WERI-Rb-1 (cell line): Measurements from ENCODE around the gene PCYT1A.
A peak's percentile ranks its signal among the peaks of the same experiment; 100 is the strongest.
"Not testable (repeated sequence)": the region's sequence is repeated elsewhere in the genome, so short reads cannot be mapped to it uniquely, and the experiment has no call there.

Experiments
- DNase-seq: peaks from one replicate; pipeline ENCODE4 v3.0.0-alpha.2; 2020
- H3K27ac ChIP-seq: fragments of 250-450 bp; sonication (Bioruptor Pico); 2 replicates; pipeline ENCODE4 v1.5.1; 2020; ENCODE audit warnings: mild to moderate bottlenecking, moderate library complexity
- H3K27me3 ChIP-seq: fragments of 250-450 bp; sonication (Bioruptor Pico); 2 replicates; pipeline ENCODE4 v1.5.1; 2021; ENCODE audit warnings: mild to moderate bottlenecking, low read depth, moderate library complexity; ENCODE audit not compliant: insufficient read depth, severe bottlenecking
- H3K36me3 ChIP-seq: fragments of 250-450 bp; sonication (Bioruptor Pico); 2 replicates; pipeline ENCODE4 v1.5.1; 2020; ENCODE audit warnings: mild to moderate bottlenecking, moderate library complexity
- H3K4me3 ChIP-seq: 2 replicates; pipeline ENCODE4 v1.5.1; 2011; ENCODE audit warnings: low read depth, mild to moderate bottlenecking, control low read depth, low read length
- H3K9me3 ChIP-seq: fragments of 250-450 bp; sonication (Bioruptor Pico); 2 replicates; pipeline ENCODE4 v1.5.1; 2021; ENCODE audit warnings: mild to moderate bottlenecking, moderate library complexity; ENCODE audit not compliant: severe bottlenecking
- TF ChIP-seq, protein P1 (sequence below): IDR thresholded peaks from 2 replicates; pipeline ENCODE4 v1.5.1; 2011; ENCODE audit warnings: low read depth, mild to moderate bottlenecking, control low read depth, inconsistent platforms, low read length

PCYT1A gene

GRCh38 chr3:196317687-196318467, 30.4 kb upstream of the PCYT1A start, which contains the start of gene DYNLT2B:
TSS of gene DYNLT2B (minus strand) at chr3:196318240. CDS start at chr3:196318152, 88 bp downstream.
- H3K27ac ChIP-seq: peak within 1 kb of the TSS; percentile 94
- no peaks in the 10 kb centered on the region for H3K9me3 ChIP-seq
- peak within 1 kb of the TSS; percentile 63 for H3K4me3 ChIP-seq

DNA sequence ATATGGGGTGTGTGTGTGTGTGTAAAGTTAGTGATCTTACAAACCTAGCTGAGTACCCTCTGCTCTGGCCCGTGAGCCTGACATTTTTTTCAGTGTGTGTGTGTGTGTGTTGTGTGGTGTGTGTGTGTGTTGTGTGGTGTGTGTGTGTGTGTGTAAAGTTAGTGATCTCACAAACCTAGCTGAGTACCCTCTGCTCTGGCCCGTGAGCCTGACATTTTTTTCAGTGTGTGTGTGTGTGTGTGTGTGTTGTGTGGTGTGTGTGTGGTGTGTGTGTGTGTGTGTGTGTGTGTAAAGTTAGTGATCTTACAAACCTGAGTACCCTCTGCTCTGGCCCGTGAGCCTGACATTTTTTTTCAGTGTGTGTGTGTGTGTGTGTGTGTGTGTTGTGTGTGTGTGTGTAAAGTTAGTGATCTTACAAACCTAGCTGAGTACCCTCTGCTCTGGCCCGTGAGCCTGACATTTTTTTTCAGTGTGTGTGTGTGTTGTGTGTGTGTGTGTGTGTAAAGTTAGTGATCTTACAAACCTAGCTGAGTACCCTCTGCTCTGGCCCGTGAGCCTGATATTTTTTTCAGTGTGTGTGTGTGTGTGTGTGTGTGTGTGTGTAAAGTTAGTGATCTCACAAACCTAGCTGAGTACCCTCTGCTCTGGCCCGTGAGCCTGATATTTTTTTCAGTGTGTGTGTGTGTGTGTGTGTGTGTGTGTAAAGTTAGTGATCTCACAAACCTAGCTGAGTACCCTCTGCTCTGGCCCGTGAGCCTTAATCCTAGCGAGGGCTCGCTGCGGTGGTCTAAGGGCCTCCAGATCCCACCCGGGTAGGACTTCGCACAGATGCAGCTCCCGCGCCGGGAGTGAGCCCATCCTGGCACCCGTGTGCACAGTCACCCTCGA, 29.5 kb upstream of the PCYT1A start:
- H3K4me3 ChIP-seq: peak overlapping the region; percentile 63
- H3K27ac ChIP-seq: peak overlapping the region; percentile 94
- DNase-seq, H3K36me3 ChIP-seq, H3K9me3 ChIP-seq, H3K27me3 ChIP-seq: not testable (repeated sequence)

More at GRCh38 chr3:196317687-196318467, 30.4 kb upstream of the PCYT1A start, which contains the start of gene DYNLT2B:
- peak; percentile 80 for DNase-seq
- no peaks in the 10 kb centered on the region for H3K27me3 ChIP-seq
- H3K36me3 ChIP-seq: no peaks in the 10 kb centered on the region
- TF ChIP-seq, protein P1, sequence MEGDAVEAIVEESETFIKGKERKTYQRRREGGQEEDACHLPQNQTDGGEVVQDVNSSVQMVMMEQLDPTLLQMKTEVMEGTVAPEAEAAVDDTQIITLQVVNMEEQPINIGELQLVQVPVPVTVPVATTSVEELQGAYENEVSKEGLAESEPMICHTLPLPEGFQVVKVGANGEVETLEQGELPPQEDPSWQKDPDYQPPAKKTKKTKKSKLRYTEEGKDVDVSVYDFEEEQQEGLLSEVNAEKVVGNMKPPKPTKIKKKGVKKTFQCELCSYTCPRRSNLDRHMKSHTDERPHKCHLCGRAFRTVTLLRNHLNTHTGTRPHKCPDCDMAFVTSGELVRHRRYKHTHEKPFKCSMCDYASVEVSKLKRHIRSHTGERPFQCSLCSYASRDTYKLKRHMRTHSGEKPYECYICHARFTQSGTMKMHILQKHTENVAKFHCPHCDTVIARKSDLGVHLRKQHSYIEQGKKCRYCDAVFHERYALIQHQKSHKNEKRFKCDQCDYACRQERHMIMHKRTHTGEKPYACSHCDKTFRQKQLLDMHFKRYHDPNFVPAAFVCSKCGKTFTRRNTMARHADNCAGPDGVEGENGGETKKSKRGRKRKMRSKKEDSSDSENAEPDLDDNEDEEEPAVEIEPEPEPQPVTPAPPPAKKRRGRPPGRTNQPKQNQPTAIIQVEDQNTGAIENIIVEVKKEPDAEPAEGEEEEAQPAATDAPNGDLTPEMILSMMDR: no peak

- TF ChIP-seq, protein P1: no peak
- Histone ChIP-seq H3K27ac (no peak overlapping the region), H3K4me3 (no peak overlapping the region), H3K9me3 (no peaks in the 10 kb centered on the region), H3K36me3 (no peaks in the 10 kb centered on the region), H3K27me3 (no peaks in the 10 kb centered on the region)
- DNase-seq: no peak
Observed at GRCh38 chr3:196315821-196316220, 28.3 kb upstream of the PCYT1A start.

DNA sequence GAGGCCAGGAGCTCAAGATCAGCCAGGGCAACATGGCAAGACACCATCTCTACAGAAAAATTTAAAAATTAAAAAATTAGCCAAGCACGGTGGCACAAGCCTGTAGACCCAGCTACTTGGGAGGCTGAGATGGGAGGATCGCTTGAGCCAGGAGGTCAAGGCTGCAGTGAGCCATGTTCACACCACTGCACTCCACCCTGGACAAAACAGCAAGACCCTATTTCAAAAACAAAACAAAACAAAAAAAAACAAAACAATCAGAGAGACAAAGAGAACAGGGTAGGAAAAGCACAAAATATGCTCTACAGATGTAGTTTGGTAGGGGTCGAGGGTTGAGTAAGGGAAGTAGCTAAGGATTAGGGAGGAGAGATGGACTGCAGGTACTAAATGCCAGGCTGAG, 27.1 kb upstream of the PCYT1A start:
- DNase-seq: no peak
- H3K36me3 ChIP-seq: no peaks in the 10 kb centered on the region
- H3K27ac ChIP-seq: no peak overlapping the region
- H3K27me3 ChIP-seq: no peaks in the 10 kb centered on the region
- H3K4me3 ChIP-seq: no peak overlapping the region
- TF ChIP-seq, protein P1: no peak
- H3K9me3 ChIP-seq: no peaks in the 10 kb centered on the region

GRCh38 chr3:196314086-196314485, 26.6 kb upstream of the PCYT1A start:
- not testable (repeated sequence) for H3K36me3 ChIP-seq, H3K9me3 ChIP-seq, DNase-seq, H3K4me3 ChIP-seq, H3K27ac ChIP-seq, H3K27me3 ChIP-seq

GRCh38 chr3:196302960-196303359, 15.4 kb upstream of the PCYT1A start:
- H3K27ac ChIP-seq, H3K27me3 ChIP-seq, H3K4me3 ChIP-seq, DNase-seq, H3K9me3 ChIP-seq, H3K36me3 ChIP-seq: not testable (repeated sequence)

DNA sequence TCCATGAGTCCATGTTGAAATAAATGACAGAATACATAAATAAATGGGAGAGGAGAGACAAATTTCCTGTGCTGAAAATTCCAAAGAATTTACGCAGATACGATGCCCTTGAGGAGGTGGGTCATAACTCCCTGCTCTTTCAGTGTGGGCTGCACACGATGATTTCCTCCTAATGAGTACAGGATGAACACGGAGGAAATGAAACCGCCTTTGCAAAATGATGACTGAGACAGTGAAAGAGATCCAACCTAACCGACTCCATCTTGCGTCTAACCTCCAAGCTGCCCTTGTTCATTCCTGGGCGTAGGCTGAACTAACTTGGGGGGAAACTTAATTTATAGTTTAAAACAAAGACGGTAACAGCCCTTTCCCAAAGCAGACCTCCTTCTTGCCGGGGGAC, 15.0 kb upstream of the PCYT1A start:
- not testable (repeated sequence) for H3K9me3 ChIP-seq, DNase-seq, H3K36me3 ChIP-seq, H3K27me3 ChIP-seq, H3K4me3 ChIP-seq, H3K27ac ChIP-seq
